HUES64 (cell line): Measurements from ENCODE around the gene CHST9.
"Not testable (repeated sequence)": the region's sequence is repeated elsewhere in the genome, so short reads cannot be mapped to it uniquely, and the experiment has no call there.

ENCODE experiments used
- H3K27ac ChIP-seq: 2 replicates; pipeline ENCODE4 v1.7.0; 2013; ENCODE audit warnings: low read depth, low read length, inconsistent platforms
- H3K27me3 ChIP-seq: 2 replicates; pipeline ENCODE4 v1.6.1; 2013; ENCODE audit warnings: mild to moderate bottlenecking, low read length; ENCODE audit not compliant: insufficient read depth
- H3K36me3 ChIP-seq: 2 replicates; pipeline ENCODE4 v1.6.1; 2013; ENCODE audit warnings: mild to moderate bottlenecking, low read length; ENCODE audit not compliant: insufficient read depth
- H3K4me1 ChIP-seq: 2 replicates; pipeline ENCODE4 v1.6.1; 2013; ENCODE audit warnings: mild to moderate bottlenecking, low read length, moderate library complexity; ENCODE audit not compliant: insufficient read depth
- H3K4me3 ChIP-seq: 2 replicates; pipeline ENCODE4 v1.5.1; 2013; ENCODE audit warnings: mild to moderate bottlenecking, low read length, moderate library complexity
- H3K9ac ChIP-seq: 2 replicates; pipeline ENCODE4 v1.6.1; 2013; ENCODE audit warnings: mild to moderate bottlenecking, low read depth, low read length
- H3K9me3 ChIP-seq: 2 replicates; pipeline ENCODE4 v1.6.1; 2013; ENCODE audit warnings: low read depth, low read length; ENCODE audit not compliant: insufficient read depth
- WGBS: fragments of 150-250, 120-280 bp; methylation state at CpG from one replicate; pipeline ENCODE4 v1.1.7; 2013; ENCODE audit warnings: missing lambda C conversion rate; 5-methylcytosine and 5-hydroxymethylcytosine counted together

The CHST9 gene

GRCh38 chr18:27104743-27105142, 80.4 kb downstream of the CHST9 start:
- 94% methylated on average over 2 of the region's 3 CpGs for WGBS
- no peaks in the 10 kb centered on the region for H3K36me3 ChIP-seq
- H3K27me3 ChIP-seq: no peaks in the 10 kb centered on the region

GRCh38 chr18:27094621-27095020, 90.5 kb downstream of the CHST9 start:
- Histone ChIP-seq H3K4me1 (no peaks in the 10 kb centered on the region), H3K9ac (no peak overlapping the region), H3K4me3 (no peak overlapping the region), H3K27me3 (no peaks in the 10 kb centered on the region), H3K9me3 (0 out of 2 replicates have a peak, but pooled peaks cover 4% of the 10 kb centered on the region), H3K36me3 (no peaks in the 10 kb centered on the region), H3K27ac (no peak overlapping the region)
- WGBS: 89% methylated on average over 1 of the region's 1 CpG

More at GRCh38 chr18:27104743-27105142, 80.4 kb downstream of the CHST9 start:
- H3K4me3 ChIP-seq: no peak overlapping the region
- H3K27ac ChIP-seq: no peak overlapping the region
- H3K9ac ChIP-seq: no peak overlapping the region
- H3K9me3 ChIP-seq: no peaks in the 10 kb centered on the region
- no peaks in the 10 kb centered on the region for H3K4me1 ChIP-seq

- WGBS: 93% methylated on average over 9 of the region's 9 CpGs
- H3K27me3 ChIP-seq, H3K36me3 ChIP-seq, H3K9ac ChIP-seq, H3K27ac ChIP-seq, H3K4me1 ChIP-seq, H3K9me3 ChIP-seq, H3K4me3 ChIP-seq: not testable (repeated sequence)
These were observed 91.8 kb downstream of the CHST9 start for GRCh38 chr18:27093290-27093689.

- Histone ChIP-seq H3K27ac (no peak overlapping the region), H3K4me1 (no peaks in the 10 kb centered on the region), H3K36me3 (no peaks in the 10 kb centered on the region), H3K9me3 (no peaks in the 10 kb centered on the region), H3K9ac (no peak overlapping the region), H3K27me3 (no peaks in the 10 kb centered on the region), H3K4me3 (no peak overlapping the region)
- WGBS: 100% methylated on average over 1 of the region's 1 CpG
These were observed 103.4 kb downstream of the CHST9 start for GRCh38 chr18:27081701-27082100.

- Histone ChIP-seq H3K9me3 (no peaks in the 10 kb centered on the region), H3K27ac (no peak overlapping the region), H3K4me1 (no peaks in the 10 kb centered on the region), H3K9ac (no peak overlapping the region), H3K4me3 (no peak overlapping the region), H3K36me3 (no peaks in the 10 kb centered on the region), H3K27me3 (no peaks in the 10 kb centered on the region)
- 94% methylated on average over 3 of the region's 3 CpGs for WGBS
These were observed 109.3 kb downstream of the CHST9 start for GRCh38 chr18:27075828-27076227.

GRCh38 chr18:27073404-27073830, 111.7 kb downstream of the CHST9 start:
- no peak overlapping the region for H3K9ac ChIP-seq
- H3K4me3 ChIP-seq: no peak overlapping the region
- 95% methylated on average over 5 of the region's 5 CpGs for WGBS
- no peaks in the 10 kb centered on the region for H3K4me1 ChIP-seq
- H3K27me3 ChIP-seq: no peaks in the 10 kb centered on the region
- H3K9me3 ChIP-seq: no peaks in the 10 kb centered on the region
- no peak overlapping the region for H3K27ac ChIP-seq
- no peaks in the 10 kb centered on the region for H3K36me3 ChIP-seq

- 100% methylated on average over 3 of the region's 3 CpGs for WGBS
- H3K36me3 ChIP-seq: no peaks in the 10 kb centered on the region
These were observed 120.4 kb downstream of the CHST9 start for GRCh38 chr18:27064673-27065072.

GRCh38 chr18:27062802-27063201, 122.3 kb downstream of the CHST9 start:
- H3K27ac ChIP-seq: no peak overlapping the region
- peaks cover 4% of the 10 kb centered on the region; the same call in 1 of the 2 replicates for H3K4me1 ChIP-seq
- H3K27me3 ChIP-seq: no peaks in the 10 kb centered on the region
- no peaks in the 10 kb centered on the region for H3K9me3 ChIP-seq
- 97% methylated on average over 2 of the region's 2 CpGs for WGBS
- H3K36me3 ChIP-seq: no peaks in the 10 kb centered on the region
- no peak overlapping the region for H3K4me3 ChIP-seq
- no peak overlapping the region for H3K9ac ChIP-seq

More at GRCh38 chr18:27064673-27065072, 120.4 kb downstream of the CHST9 start:
- H3K9ac ChIP-seq: no peak overlapping the region
- peaks cover 3% of the 10 kb centered on the region; the same call in 1 of the 2 replicates for H3K4me1 ChIP-seq
- no peak overlapping the region for H3K27ac ChIP-seq
- H3K4me3 ChIP-seq: no peak overlapping the region
- H3K27me3 ChIP-seq: no peaks in the 10 kb centered on the region
- no peaks in the 10 kb centered on the region for H3K9me3 ChIP-seq

GRCh38 chr18:27061488-27062095, 123.5 kb downstream of the CHST9 start:
- WGBS: 93% methylated on average over 7 of the region's 7 CpGs
- no peaks in the 10 kb centered on the region for H3K36me3 ChIP-seq
- peaks cover 13% of the 10 kb centered on the region; the same call in 1 of the 2 replicates for H3K4me1 ChIP-seq
- H3K27me3 ChIP-seq: no peaks in the 10 kb centered on the region
- H3K9me3 ChIP-seq: no peaks in the 10 kb centered on the region
- H3K9ac ChIP-seq: no peak overlapping the region
- H3K27ac ChIP-seq: no peak overlapping the region
- H3K4me3 ChIP-seq: no peak overlapping the region

- H3K36me3 ChIP-seq: no peaks in the 10 kb centered on the region
- no peak overlapping the region for H3K27ac ChIP-seq
- peaks cover 10% of the 10 kb centered on the region; the same call in 1 of the 2 replicates for H3K4me1 ChIP-seq
- H3K9ac ChIP-seq: no peak overlapping the region
- H3K9me3 ChIP-seq: no peaks in the 10 kb centered on the region
- H3K27me3 ChIP-seq: no peaks in the 10 kb centered on the region
- 74% methylated on average over 10 of the region's 11 CpGs for WGBS
- H3K4me3 ChIP-seq: no peak overlapping the region
These were observed 127.4 kb downstream of the CHST9 start for GRCh38 chr18:27057519-27058234.

- Histone ChIP-seq H3K9me3 (no peaks in the 10 kb centered on the region), H3K4me3 (no peak overlapping the region)
- WGBS: 99% methylated on average over 3 of the region's 3 CpGs
These were observed 130.2 kb downstream of the CHST9 start for GRCh38 chr18:27054926-27055325.

More at GRCh38 chr18:27054926-27055325, 130.2 kb downstream of the CHST9 start:
- Histone ChIP-seq H3K27me3 (no peaks in the 10 kb centered on the region), H3K36me3 (no peaks in the 10 kb centered on the region), H3K4me1 (peaks cover 10% of the 10 kb centered on the region; the same call in 1 of the 2 replicates), H3K27ac (no peak overlapping the region), H3K9ac (no peak overlapping the region)
